Cerebellar nuclear complex (tissue), 1 donor: ENCODE data around the gene DCT.
"Not testable (repeated sequence)": the region's sequence is repeated elsewhere in the genome, so short reads cannot be mapped to it uniquely, and the experiment has no call there.

Experiments used
- DNase-seq, 2 experiments: peaks; one replicate each; lab custom pipeline; 2025; lab: John Stamatoyannopoulos, UW

The DCT gene

DNA sequence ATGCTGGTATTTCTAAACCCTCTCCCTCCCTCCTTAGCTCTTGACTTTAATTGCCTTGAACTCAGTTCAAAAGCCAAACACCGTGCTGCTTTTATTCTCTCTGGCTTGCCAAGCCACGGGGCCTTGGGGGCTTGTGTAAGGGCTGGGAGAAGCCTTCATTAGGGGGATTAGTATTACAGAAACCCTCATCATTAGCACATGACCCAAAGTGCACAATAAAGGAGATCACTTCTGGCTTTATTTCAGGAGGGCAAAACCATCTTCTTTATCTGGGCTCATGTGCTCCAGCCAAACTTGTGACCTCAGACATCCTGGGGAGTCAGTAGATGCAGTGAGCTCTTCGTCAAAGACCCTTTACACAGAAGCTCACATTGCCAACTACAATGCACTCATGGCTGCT, at the start of gene DCT:
Gene DCT (minus strand): TSS at position 67 of the 400 bp plus-strand sequence. CDS start 427 bp downstream, outside the sequence.
- DNase-seq = no peak

DNA sequence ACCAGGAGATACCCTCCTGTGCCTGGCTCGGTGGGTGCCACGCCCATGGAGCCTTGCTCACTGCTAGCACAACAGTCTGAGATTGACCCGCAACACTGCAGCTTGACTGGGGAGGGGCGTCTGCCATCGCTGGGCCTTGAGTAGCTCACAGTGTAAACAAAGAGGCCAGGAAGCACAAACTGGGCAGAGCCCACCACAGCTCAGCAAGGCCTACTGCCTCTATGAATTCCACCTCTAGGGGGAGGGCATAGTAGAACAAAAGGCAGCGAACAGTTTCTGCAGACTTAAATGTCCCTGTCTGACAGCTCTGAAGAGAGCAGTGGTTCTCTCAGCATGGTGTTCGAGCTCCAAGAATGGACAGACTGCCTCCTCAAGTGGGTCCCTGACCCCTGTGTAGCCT, 47.5 kb upstream of the DCT start:
- DNase-seq = not testable (repeated sequence)

DNA sequence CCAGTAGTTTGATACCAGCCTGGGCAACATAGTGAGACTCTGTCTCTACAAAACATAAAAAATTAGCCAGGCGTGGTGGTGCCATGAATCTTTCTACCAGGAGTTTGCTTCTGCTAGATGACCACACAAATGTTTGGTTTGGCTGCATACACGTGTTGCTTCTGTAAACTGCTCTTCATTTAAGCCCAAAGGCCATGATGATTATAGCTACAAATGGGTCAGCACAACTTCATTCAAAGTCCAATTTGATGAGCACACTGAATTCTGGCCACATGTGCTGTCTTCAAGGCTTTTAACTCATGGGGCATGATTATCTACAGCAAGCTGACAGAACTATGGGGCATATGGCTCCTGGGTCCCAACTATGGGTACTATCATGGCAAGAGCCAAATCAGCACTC, 46.3 kb upstream of the DCT start:
- DNase-seq = no peak

DNA sequence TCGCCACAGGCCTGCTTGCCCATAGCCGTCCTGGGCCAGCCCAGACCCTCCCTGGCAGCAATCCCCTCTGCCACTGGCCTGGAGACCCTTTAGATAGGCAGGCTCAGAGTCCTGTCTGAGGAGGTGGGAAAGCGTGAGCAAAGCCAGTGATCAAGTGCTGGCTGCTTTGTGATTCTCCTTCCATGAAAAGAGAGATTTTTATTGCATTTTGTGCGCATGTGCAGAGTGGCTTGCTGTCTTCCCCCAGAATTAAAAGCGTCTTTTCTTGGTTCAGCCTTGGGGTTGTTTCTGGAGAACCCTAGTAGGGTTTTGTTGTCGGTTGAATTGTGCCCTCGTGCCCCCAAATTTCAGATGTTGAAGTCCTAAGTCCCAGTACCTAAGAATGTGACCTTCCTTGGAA, 44.9 kb upstream of the DCT start:
- no peak for DNase-seq

DNA sequence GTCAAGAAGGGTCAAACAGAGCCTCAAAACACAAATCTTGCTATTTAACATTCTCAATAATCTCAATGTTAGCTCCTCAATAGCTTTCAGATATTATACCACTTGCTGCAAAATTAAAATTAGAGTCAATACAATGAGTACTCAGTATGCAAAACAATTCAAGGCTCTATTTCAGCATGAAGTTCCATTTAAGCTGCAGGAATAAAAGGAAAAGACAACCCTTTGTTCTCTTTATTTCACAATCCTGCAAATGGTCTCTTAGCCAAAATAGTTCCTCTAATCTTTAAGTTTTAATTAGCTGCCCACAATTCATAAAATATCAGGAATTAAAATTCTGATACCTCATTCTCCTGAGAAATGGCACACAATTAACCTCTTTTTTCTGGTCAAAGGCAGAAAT, 40.5 kb upstream of the DCT start:
- DNase-seq = no peak

DNA sequence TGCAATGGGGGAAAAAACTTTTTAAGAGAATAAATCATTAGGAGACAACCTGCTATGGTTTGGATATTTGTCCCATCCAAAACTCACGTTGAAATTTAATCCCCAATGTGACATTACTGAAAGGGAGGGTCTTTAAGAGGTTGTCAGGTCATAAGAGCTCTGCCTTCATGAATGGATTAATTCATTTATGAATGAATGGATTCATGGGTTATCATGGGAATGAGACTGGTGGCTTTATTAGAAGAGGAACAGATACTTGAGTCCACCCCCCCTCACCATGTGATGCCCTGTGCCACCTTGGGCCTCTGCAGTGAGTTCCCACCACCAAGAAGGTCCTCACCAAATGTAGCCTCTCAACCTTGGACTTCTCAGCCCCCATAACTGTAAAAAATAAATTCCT, 37.0 kb upstream of the DCT start:
- no peak for DNase-seq

DNA sequence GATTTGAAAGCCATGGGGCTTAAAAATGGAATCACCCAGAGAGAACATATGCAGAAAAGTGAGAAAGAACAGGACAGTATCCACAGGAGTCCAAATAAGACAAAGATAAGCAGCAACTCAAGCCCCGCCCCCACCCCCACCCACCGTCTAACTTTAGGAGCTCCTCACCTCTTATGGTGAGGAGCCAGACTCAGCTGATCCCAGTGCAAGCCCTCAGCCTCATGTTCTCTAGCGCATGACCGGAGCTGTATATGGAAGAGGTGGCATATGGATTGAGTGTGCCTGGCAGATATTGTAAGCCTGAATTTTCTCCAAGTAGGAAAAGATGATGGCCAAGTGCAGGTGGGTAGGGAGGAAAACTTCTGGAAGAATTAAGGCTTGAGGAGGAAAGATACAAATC, 36.4 kb upstream of the DCT start:
- no peak for DNase-seq

DNA sequence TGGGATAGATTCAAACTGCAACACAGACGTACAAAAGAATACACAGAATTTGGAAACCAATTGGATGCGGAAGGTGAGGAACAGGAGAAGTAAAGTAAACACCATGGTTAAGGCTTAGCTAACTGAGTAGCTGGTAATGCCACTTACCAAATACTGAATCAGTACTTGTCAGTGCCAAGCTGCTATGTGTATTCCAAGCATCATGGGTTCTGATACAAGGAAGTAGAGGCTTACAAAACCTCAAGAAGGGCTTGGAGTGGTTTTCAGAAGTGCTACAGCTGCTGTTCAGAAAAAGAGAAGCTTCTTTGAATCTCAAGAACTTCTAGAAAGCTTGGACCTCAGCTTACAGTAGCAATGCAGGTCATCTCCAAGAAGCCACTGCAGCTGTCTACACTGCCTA, 35.9 kb upstream of the DCT start:
- DNase-seq = no peak

DNA sequence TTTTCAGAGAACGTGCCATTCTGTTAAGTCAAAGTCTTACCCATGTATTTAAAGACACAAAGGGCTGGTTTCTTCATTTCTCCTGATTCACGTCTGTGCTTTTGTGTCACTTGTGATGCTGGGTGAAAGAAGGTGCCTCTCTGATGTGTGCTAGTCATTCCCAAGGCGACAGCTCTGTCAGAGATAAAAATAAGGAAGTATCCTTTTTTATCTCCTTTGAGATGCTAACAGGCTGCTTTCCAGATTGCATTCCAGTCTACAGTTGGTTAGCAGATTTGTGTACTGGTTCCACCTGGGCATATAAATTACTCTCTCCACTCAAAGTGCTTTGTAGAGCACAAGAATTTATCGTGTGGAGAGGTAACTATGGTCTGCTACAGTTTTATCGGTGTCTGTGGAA, 33.5 kb upstream of the DCT start:
- DNase-seq = no peak

DNA sequence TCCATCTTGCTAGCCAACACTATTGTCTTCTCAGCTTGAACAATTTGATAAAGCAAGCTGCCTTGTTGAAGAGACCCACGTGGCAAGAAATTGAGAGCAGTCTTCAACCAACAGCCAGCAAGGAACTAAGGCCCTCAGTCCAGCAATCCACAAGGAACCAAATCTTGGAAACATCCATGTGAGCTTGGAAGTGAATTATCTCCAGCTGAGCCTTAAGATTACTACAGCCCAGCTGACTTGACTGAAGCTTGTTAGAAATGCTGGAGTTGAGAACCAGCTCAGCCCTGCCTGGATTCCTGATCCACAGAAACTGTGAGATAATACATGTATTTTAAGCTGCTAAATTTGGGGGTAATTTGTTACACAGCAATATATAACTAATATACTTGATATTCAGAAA, 26.2 kb upstream of the DCT start:
- no peak for DNase-seq

DNA sequence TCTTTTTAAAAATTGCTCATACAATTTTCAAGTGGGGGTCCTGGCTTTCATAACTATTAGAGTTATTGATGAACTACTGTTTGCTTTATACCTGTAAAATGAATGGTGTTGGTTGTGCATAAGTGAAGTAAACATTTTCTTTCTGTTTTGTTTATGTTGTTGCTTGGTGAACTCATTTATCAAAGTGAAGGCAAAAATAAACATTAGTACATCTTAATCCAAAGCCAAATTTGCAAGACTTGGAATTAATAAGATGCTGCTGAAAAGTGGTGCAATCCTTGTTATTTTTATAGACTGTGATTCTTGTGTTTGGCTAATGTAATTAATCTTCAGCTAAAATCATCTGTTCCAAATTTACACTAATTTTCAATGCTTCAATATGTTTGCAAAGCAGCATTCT, 24.4 kb upstream of the DCT start:
- DNase-seq = no peak

DNA sequence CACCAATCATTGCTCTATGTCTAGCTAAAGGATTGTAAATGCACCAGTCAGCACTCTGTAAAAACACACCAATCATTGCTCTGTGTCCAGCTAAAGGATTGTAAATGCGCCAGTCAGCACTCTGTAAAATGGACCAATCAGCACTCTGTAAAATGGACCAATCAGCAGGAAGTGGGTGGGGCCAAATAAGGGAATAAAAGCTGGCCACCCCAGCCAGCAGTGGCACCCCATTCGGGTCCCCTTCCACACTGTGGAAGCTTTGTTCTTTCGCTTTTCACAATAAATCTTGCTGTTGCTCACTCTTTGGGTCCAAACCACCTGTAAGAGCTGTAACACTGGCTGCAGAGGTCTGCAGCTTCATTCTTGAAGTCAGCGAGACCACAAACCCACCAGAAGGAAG, 19.3 kb upstream of the DCT start:
- DNase-seq = not testable (repeated sequence)

DNA sequence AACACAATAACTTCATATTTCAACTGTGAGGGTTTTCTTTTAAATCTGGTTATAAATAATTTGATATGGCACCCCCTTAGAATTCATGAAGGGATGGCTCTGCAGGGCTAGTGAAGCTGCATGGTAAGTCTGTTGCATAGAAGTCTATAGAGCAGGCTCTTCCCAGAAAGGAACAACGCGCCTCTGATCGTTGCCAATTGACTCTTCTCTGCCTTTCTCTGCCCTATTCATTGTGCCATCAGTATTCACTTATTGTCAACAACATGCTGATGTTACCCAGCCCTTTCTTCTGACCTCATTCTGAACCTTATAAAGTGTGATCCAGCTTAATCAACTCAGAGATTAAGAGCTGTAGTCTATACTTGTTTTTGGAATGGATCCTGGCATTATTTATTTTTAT, 16.3 kb upstream of the DCT start:
- no peak for DNase-seq

DNA sequence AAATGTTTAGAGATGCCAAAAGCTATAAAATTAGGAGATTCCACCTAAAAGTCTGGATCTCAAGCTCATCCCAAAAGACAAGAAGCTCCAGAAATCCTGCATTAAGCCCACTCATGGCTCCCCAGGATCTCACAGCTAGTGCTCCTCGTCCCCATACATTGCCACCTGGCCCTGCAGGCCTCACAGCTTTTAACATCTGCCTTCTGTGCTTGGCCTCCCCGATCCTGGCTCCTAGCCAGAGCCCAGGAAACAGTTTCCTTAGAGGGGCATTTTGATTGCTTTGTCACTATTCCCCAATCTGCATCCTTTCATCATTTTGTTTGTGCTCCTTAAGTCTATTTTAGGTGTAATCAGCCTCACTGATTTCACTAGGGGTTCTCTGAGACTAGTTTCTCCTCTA, 14.5 kb upstream of the DCT start:
- no peak for DNase-seq

DNA sequence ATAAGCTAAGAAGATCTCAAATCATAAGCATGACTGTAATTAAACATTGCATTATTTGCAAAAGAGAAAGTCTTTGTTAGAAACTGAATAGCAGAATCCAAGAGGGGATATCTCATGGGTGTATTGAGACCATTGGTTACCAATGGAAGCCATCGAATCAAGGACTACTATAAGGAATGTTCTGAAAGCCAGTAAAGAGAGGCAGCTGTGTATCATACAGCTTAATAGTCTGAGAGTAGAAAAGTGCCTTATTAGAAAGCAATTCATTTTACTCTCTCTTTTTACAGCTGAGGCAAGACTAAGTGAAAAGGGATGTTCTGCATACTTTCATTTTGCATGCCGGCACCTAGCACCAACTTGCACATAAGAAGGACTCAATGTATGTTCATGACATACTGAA, 7.6 kb upstream of the DCT start:
- no peak for DNase-seq

DNA sequence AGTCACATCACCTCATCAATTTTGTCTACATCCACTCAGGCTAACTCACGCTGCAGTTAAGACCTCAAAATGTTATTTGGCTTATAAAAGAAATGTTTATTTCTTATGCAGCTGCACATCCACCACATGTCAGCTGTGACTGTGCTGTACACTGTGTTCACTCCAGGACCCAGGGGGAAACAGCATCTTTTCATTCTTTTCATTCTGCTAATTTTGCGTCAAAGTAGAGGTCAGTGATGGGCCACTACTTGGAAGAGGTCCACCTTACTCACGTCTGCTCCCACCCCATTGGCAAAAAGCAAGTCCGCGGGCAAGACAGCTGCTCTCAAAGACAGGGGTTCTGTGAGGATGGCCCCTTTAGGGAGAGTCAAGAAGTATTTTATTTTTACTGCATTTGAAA, 4.5 kb upstream of the DCT start:
- DNase-seq = no peak

DNA sequence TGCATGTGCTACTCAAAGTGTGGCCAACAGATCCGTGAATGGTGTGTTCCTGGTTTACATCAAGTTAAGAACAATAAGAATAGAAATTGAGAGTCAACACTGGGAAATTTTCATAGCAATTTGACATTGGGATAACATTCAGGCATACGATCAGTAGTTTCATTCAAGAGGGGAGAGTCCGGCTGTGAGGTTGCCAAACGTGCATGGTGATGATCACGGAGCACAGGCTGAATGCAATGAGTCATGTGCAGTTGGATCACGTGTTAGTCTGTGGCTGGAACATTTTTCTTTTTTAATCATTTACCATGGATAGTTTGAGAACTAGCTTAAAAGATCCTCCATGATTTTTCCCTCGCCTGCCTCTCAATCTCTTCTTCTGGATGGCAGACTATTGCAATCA, 2.5 kb upstream of the DCT start:
- DNase-seq = no peak

DNA sequence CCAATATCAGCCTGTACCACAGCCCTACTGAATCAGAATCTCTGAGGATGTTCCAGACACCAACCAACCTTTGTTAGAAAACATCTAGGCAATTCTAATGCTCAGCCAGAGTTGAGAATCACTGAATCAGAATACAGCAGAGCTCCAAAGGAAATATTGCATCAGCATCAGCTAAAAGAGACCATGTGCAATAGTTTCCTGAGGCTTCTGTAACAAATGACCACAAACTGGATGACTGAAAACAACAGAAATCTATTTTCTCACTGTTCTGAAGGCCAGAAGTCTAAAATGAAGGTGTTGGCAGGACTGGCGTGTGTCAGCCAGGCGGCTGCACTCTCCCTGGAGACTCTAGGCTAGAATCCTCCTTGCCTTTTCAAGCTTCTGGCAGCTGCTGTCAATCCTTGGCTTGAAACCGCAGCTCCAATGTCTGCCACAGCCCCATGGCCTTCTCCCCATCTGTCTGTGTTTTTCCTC, 1.2 kb upstream of the DCT start:
- DNase-seq = no peak

DNA sequence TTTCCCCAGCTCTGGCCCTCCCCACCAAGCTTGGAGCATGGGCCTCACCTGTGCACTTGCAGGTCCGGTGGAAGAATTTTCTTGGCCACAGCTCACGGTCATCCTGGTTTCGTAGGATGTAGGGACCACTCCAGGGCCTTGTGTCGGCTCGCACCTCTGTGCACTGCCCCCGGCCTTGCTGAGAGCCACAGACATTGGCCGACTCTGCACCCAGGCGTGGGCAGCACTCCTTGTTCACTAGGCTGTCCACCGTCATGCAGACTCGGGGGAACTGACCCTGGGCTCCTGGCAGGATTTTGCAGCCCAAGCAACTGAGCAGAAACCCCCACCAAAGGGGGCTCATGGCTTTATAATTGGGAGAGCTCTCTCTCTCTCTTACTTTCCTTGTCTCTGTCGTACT, 569 bp downstream of the DCT start:
- no peak for DNase-seq

DNA sequence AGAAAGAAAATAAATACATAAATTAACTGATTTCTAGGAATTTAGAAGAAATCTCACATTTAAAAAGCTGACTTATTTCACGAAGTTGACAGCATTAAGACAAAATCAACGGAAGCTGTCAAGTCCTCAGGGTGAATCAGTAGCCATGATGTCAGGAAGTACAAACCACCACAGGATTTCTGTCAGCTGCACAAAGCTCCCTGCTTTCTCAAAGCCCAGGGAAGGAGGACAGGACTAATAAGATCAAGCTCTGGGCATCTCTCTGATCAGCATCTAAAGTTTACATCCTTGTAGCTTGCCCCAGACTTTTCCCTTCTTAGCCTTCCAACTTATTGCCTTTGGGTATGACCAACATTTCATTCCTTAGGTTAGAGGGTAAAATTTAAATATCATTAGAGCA, 9.4 kb downstream of the DCT start:
- DNase-seq = no peak

DNA sequence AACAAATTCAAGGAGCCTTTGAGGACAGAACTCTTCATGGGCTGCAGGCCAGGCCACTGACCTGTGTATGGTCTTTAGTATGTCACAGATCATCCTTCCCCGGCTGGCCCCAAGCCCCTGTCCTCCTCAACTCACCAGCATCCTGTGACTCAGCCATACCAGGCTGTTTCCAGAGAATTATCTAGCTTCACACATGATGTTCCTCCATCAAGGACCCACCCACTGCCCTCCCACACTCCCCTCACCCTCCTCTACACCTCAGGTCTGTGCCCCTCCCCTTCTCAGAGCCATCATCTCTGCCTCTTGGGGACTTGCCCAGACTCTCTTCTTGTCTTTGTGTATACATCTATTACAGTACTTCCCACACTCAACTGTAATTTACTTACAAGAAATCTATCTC, 14.7 kb downstream of the DCT start:
- no peak for DNase-seq

DNA sequence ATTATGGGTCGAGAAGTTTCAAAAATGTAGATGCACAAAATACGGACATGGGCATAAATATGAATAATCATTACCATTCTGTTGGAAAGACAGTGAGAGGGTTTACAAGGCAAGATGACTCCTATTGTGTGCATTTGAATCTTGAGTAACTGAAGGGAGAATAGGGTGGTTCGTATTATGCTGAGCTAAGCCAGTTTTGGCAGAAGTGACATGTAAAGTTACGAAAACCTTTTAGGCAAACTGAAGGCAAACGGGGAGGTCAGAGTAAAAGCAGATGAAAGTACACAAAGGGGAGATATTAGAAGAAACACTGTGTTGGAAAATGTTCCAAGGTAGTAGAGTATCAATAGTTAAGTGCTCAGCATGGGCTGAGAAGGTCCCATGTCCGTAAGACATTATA, 16.8 kb downstream of the DCT start:
- no peak for DNase-seq

DNA sequence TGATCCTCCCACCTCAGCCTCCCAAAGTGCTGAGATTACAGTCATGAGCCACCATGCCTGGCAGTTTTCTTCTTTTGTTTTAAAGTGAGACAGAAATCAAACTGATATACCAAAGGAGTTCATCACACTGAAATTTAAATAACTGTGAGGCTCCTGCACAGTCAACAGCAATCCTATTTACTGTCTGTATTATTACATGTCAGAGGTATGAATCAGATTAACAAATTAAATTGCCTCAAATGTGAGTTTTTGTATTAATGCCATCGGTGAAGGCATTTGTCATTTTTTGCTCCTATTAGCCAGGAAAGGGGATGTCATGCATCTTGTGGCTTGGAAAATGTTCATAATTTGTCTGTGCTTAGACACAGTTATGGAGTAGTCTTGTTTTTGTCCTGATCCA, 20.4 kb downstream of the DCT start:
- no peak for DNase-seq

DNA sequence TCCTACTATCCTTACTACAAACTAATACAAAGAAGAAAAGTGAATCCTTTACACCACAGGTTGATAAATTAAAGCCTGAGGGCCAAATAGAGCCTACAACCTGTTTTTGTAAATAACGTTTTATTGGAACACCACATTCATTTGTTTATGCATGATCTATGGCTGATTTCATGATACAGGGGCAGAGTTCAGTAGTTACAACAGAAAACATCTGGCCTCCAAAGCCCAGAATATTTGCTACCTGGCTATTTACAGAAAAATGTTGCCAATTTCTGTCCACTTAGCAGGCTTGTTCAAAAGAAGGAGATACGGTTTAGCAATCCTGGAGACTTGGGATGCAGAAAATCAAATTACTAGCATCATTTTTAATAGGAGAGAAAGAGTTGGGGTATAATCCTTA, 24.1 kb downstream of the DCT start:
- no peak for DNase-seq

DNA sequence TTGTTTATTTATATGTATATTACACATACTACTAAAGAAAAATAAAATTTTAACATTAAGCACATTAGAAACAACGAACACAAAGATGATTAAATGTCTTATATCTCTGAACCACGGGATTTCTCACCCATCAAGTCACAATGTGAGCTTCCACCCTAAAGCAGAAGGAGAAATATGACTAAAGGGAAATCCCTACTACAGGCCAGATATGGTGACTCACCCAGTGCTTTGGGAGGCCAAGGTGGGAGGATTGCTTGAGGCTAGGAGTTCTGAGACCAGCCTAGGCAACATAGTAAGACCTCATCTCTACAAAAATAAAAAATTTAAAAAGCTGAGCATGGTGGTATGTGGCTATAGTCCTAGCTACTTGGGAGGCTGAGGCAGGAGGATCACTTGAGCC, 24.6 kb downstream of the DCT start:
- DNase-seq = no peak
